ENCODE measurements around the gene UBE2E2.

DNA sequence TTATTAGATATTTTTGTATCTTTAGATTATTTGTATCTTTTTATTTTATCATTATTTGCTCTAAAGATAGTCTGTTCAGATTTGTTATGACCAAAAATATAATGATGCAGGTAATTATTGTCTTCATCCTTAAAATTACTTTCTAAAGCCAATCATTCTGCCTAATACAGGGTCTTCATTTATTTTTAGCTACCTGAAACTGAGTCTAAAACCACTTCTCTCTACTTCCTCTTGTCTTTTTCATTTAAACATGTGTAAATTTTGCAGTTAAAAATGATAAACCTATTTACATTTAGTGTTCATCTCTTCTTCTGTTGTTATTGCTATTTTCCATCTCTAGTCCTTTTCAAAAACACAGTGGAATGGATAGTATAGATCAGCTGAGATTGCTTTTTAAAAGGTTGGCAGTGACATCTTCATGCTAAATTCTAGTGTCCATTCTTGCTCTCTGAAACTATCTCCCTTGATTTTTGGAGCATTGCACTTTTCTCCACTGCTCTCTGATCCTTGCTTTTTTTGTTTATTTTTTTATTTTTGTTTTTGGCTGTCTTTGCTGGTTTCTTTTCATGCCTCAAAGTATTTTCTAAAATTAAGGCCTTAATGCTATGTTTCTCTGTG is 91.8 kb downstream of the UBE2E2 start:
- TF ChIP-seq CTCF (conservative IDR thresholded peaks at IDR 0.05; ENCODE audit: low read length) (no peak), EZH2phosphoT487 (IDR thresholded peaks at IDR 0.05; ENCODE audit: borderline replicate concordance) (no peak)
